ENCODE data around the gene CTCF.
A peak's percentile ranks its signal among the peaks of the same experiment; 100 is the strongest.

Gene CTCF

DNA sequence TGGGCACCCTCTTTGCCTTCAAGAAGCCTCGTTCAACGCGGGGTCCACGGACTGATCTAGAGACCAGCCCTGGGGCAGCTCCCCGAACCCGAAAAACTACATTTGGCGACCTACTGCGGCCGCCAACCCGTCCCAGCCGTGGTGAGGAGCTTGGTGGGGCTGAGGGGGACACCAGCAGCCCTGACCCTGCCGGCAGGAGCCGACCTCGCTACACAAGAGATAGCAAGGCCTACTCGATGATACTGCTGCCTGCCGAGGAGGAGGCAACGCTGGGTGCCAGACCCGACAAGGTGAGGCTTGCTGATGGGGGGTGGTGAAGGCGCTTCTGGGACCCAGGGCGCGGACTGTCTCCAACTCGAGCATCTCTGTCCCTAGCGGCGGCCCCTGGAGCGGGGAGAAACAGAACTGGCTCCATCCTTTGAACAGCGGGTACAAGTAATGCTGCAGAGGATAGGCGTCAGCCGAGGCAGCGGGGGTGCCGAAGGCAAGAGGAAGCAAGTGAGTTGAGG lies 92.1 kb downstream of the CTCF start:
- Histone ChIP-seq H3K27me3 (ENCODE audit: control insufficient read depth, insufficient read depth, low read length) (peaks cover 32% of the 10 kb centered on the region), H3K9ac (ENCODE audit: low read length) (no peak overlapping the region), H3K27ac (ENCODE audit: low read depth, low read length) (no peak overlapping the region), H3K9me3 (ENCODE audit: control insufficient read depth, insufficient read depth, low read depth, low read length) (no peaks in the 10 kb centered on the region), H3K36me3 (ENCODE audit: control insufficient read depth, insufficient read depth, low read length) (peaks cover 33% of the 10 kb centered on the region), H3K4me3 (ENCODE audit: low read depth, low read length) (no peak overlapping the region), H3K4me1 (ENCODE audit: control insufficient read depth, insufficient read depth, low read length) (peaks cover 4% of the 10 kb centered on the region; the same call in 1 of the 2 replicates)

DNA sequence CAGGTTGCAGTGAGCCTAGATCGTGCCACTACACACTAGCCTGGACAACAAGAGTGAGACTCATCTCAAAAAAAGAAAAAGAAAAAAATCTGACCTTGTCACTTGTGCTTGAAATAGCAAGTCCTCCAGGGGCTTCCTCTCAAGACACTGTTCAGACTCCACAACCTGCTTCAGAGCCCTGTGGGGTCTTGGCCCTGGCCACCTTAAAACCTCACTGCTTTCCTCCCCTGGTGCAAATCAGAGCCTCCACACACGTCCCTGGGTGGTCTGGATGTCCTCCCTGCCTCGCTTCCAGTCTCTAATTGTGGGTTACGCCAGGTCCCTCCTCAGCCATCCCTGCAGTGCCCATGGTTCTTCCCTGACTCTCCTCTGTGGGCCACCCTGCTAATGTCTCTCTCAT lies 93.0 kb downstream of the CTCF start:
- H3K27me3 ChIP-seq (ENCODE audit: control insufficient read depth, insufficient read depth, low read length) = peaks cover 29% of the 10 kb centered on the region

DNA sequence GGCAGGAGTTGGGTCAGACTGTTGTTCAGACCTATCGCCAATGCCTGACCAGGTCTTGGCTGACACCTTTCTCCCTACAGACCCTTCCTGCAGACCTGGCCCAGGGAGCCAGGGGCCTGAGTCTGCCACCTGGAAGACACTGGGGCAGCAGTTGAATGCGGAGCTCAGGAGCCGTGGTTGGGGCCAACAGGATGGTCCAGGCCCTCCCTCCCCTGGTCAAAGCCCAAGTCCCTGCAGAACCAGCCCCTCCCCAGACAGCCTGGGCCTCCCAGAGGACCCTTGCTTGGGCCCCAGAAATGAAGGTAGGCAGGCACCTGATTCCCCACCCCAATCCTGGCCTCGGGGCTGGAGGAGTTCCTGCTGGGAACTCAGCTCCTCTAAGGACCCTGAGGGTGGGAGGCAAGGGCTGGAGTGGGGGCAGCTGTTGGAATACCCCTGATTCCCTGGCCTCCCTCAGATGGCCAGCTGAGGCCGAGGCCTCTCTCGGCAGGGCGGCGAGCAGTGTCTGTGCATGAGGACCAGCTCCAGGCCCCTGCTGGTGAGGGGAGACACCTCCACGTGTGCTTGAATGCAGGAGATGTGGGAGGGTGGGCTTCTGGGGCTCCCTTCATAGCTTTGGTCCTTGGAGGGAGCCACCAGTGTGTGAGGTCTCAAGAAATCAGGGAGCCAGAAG lies 94.2 kb downstream of the CTCF start:
- Histone ChIP-seq H3K4me1 (ENCODE audit: control insufficient read depth, insufficient read depth, low read length) (0 out of 2 replicates have a peak, but pooled peaks cover 5% of the 10 kb centered on the region), H3K27ac (ENCODE audit: low read depth, low read length) (no peak overlapping the region), H3K9ac (ENCODE audit: low read length) (no peak overlapping the region)

More for the DNA sequence above, 93.0 kb downstream of the CTCF start:
- no peak overlapping the region for H3K27ac ChIP-seq (ENCODE audit: low read depth, low read length)
- H3K9me3 ChIP-seq (ENCODE audit: control insufficient read depth, insufficient read depth, low read depth, low read length) = no peaks in the 10 kb centered on the region
- H3K4me3 ChIP-seq (ENCODE audit: low read depth, low read length) = no peak overlapping the region
- H3K4me1 ChIP-seq (ENCODE audit: control insufficient read depth, insufficient read depth, low read length) = 0 out of 2 replicates have a peak, but pooled peaks cover 4% of the 10 kb centered on the region
- H3K36me3 ChIP-seq (ENCODE audit: control insufficient read depth, insufficient read depth, low read length) = peaks cover 33% of the 10 kb centered on the region
- no peak overlapping the region for H3K9ac ChIP-seq (ENCODE audit: low read length)

DNA sequence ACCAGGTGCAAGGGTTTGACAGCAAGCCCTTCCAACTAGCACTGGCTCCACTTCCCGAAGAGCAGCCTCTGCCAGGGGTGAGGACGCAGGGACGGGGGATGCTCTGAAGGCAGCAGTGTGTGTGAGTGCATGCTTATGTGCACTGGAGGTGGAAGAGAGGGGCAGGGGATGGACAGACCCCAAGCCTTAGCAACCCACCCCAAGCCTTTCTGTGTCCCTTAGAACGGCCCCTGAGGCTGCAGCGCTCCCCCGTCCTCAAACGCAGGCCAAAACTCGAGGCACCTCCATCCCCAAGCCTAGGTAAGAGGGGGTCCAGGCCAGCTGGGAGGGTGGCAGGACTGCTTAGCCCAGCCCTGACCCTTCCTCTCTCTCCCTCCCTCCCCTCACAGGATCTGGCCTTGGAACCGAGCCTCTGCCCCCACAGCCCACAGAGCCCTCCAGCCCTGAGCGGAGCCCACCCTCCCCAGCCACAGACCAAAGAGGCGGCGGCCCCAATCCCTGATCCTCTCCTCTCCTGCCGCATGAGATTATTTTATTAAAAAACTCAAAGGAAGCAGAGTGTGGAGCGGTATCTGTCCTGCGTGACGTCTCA lies 94.8 kb downstream of the CTCF start:
- Histone ChIP-seq H3K4me1 (ENCODE audit: control insufficient read depth, insufficient read depth, low read length) (0 out of 2 replicates have a peak, but pooled peaks cover 9% of the 10 kb centered on the region), H3K36me3 (ENCODE audit: control insufficient read depth, insufficient read depth, low read length) (peaks cover 28% of the 10 kb centered on the region), H3K27me3 (ENCODE audit: control insufficient read depth, insufficient read depth, low read length) (peaks cover 25% of the 10 kb centered on the region), H3K4me3 (ENCODE audit: low read depth, low read length) (no peak overlapping the region), H3K9ac (ENCODE audit: low read length) (no peak overlapping the region), H3K9me3 (ENCODE audit: control insufficient read depth, insufficient read depth, low read depth, low read length) (no peaks in the 10 kb centered on the region), H3K27ac (ENCODE audit: low read depth, low read length) (no peak overlapping the region)

More for the DNA sequence above, 94.2 kb downstream of the CTCF start:
- Histone ChIP-seq H3K4me3 (ENCODE audit: low read depth, low read length) (no peak overlapping the region), H3K9me3 (ENCODE audit: control insufficient read depth, insufficient read depth, low read depth, low read length) (no peaks in the 10 kb centered on the region), H3K27me3 (ENCODE audit: control insufficient read depth, insufficient read depth, low read length) (peaks cover 23% of the 10 kb centered on the region), H3K36me3 (ENCODE audit: control insufficient read depth, insufficient read depth, low read length) (peaks cover 32% of the 10 kb centered on the region)

DNA sequence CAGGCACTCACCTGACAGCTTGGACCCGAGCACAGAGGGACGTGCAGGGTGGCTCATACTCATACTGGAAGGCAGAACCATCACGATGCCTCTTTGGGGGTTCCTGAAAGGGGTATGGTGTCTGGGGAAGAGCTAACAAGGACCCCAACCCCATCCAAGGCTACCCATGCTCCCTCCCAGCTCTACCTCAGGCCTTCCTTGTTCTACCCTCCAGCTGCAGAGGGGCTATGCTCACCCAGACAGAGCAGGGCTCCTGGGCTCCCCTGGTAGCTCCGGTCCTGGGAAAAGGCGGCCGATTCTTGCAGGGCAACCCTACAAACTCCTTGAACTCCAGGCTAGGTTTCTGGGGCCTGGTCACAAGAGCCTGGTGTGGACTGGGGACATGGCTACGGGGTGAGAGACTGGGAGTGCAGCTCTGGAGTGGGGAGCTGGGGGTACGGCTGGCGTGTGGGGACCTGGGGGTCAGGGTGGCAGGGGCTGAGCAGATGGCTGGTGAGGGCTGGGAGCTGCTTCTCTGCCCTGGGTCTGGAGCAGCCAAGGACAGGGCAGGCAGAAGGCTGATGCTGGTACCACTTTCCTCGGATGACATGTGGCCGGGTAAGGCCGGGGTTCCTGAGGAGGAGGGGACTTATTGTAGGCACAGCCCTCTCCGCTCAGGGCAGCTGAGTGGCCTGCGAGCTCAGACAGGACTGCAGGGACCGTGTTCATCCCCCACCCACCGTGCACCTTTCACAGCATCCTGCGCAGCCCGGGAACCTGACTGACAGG lies 95.6 kb downstream of the CTCF start:
- Histone ChIP-seq H3K27me3 (ENCODE audit: control insufficient read depth, insufficient read depth, low read length) (peaks cover 30% of the 10 kb centered on the region), H3K4me1 (ENCODE audit: control insufficient read depth, insufficient read depth, low read length) (0 out of 2 replicates have a peak, but pooled peaks cover 9% of the 10 kb centered on the region), H3K4me3 (ENCODE audit: low read depth, low read length) (no peak overlapping the region), H3K9me3 (ENCODE audit: control insufficient read depth, insufficient read depth, low read depth, low read length) (no peaks in the 10 kb centered on the region), H3K9ac (ENCODE audit: low read length) (no peak overlapping the region), H3K36me3 (ENCODE audit: control insufficient read depth, insufficient read depth, low read length) (peaks cover 28% of the 10 kb centered on the region), H3K27ac (ENCODE audit: low read depth, low read length) (no peak overlapping the region)

DNA sequence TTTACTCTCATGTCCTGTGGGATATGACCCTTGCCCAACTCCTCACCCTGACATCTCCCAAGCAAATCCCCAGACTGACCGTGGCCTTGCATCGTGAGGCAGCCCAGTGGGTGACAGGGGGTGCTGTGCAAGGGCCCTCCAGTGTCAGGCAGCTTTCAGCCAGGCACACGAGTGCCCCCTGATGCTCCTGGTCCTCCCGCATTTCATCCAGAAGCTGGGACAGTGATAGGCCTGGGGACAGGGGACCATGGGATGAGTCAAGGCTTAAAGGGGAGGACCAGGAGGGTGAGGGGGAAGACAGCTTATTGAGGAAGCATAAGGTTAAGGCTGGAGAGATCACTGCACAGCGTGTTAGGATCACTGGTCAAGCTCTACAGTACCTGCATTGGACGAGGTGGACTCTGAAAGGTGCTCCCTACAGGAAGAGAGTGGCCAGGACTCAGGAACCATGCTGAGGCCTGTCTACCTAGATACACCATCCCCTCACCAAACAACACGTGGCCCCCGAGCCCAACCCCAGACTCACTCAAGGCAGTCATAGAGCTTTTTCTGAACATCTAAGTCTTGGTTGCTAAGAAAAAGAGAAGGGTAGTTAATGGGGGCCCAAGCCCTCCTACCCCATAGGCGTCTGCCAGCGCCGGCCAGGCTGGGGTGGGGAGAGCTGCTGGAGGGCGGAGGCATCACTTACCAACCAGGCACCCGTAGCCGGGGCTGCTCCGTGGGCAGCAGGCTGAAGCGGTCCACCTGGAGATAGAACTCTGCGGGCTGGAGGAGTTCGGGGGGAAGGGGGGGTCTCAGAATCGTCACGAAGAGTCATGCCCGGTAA lies 96.7 kb downstream of the CTCF start:
- H3K27me3 ChIP-seq (ENCODE audit: control insufficient read depth, insufficient read depth, low read length) = peaks cover 19% of the 10 kb centered on the region; the same call in 1 of the 2 replicates

DNA sequence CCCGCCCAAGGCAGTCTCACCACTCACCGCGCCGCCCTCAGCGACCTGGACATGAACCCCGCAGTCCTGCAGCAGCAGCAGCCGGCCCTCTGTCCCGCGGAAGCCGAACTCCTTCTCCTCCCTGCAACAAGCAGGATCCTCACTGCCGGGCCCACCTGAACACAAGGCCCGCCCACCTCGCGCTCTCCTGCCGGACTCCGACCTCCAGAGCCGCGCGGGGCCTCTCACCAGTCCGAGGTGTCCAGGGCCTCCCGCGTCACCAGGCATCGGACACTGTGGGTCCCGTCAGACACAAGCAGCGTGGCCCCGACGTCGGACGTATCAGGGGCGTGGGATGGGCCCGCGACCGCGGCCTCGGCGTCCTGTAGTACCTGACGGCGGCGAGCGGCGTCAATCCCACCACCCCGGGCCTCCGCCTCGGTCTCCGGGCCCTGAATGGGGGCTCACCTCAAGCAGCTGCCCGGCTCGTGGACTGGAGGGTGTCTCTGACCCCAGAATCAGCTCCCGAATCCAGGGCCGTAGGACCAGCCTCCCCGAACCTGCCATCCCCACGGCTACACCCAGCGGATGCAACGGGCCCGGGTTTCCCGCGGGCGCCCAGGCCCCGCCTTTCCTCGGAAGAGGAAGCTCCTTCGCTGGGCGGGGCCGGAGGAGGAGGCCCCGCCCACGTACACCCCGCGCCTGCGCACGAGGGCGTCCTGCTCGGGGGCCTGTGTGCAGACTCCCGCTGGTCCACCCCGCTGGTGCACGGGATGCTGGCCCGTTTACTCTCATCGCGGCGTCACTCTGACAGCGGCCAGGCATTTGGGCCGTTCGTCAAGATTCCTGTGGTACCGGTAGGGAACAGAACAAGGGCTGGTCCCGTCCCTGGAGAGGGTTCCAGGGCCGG lies 97.6 kb downstream of the CTCF start, which contains the start of gene ACD:
Gene ACD, minus strand, starts transcription at position 586 of the 889 bp plus-strand sequence. Its CDS starts 40 bp downstream, at position 546.
- peak within 1 kb of the TSS; percentile 72 for H3K9ac ChIP-seq (ENCODE audit: low read length)
- peak within 1 kb of the TSS; percentile 99 for H3K4me3 ChIP-seq (ENCODE audit: low read depth, low read length)
- peak within 1 kb of the TSS; percentile 30 for H3K27ac ChIP-seq (ENCODE audit: low read depth, low read length)
- peaks cover 14% of the 10 kb centered on the region; the same call in 1 of the 2 replicates for H3K27me3 ChIP-seq (ENCODE audit: control insufficient read depth, insufficient read depth, low read length)
- H3K36me3 ChIP-seq (ENCODE audit: control insufficient read depth, insufficient read depth, low read length) = peaks cover 28% of the 10 kb centered on the region
- 0 out of 2 replicates have a peak, but pooled peaks cover 9% of the 10 kb centered on the region for H3K4me1 ChIP-seq (ENCODE audit: control insufficient read depth, insufficient read depth, low read length)
- H3K9me3 ChIP-seq (ENCODE audit: control insufficient read depth, insufficient read depth, low read depth, low read length) = no peaks in the 10 kb centered on the region

More for the DNA sequence above, 96.7 kb downstream of the CTCF start:
- Histone ChIP-seq H3K9me3 (ENCODE audit: control insufficient read depth, insufficient read depth, low read depth, low read length) (no peaks in the 10 kb centered on the region), H3K4me1 (ENCODE audit: control insufficient read depth, insufficient read depth, low read length) (0 out of 2 replicates have a peak, but pooled peaks cover 9% of the 10 kb centered on the region), H3K36me3 (ENCODE audit: control insufficient read depth, insufficient read depth, low read length) (peaks cover 28% of the 10 kb centered on the region), H3K27ac (ENCODE audit: low read depth, low read length) (no peak overlapping the region), H3K4me3 (ENCODE audit: low read depth, low read length) (peak overlapping the region; percentile 99), H3K9ac (ENCODE audit: low read length) (peak overlapping the region; percentile 70)

DNA sequence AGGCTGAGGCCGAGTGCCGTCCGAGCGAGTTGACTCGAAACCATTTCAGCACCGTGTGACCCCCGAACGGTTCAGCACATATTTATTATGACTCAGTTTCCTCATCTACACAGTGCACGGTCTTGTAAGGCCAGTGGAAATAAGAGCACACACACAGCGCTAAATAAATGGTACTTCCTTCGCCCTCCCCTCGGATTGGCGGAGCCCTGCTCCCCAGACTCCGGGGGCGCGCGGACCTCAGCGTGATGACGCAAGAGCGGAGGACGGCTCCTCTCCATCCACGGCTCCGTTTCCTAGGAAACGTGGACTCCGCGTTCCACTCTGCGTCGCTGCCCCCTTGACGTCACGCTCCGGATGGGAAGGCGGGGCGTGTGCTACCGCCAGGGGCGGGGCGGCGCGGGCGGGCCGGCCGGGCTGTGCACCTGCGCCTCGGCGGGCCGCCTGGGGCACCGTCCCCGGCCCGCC lies 98.3 kb downstream of the CTCF start, which contains the start of gene PARD6A:
Gene PARD6A, plus strand, starts transcription at position 397 of the 465 bp plus-strand sequence. CDS start 79 bp downstream, outside the sequence.
- Histone ChIP-seq H3K36me3 (ENCODE audit: control insufficient read depth, insufficient read depth, low read length) (peaks cover 28% of the 10 kb centered on the region), H3K9me3 (ENCODE audit: control insufficient read depth, insufficient read depth, low read depth, low read length) (no peaks in the 10 kb centered on the region), H3K27ac (ENCODE audit: low read depth, low read length) (peak within 1 kb of the TSS; percentile 30), H3K27me3 (ENCODE audit: control insufficient read depth, insufficient read depth, low read length) (peaks cover 16% of the 10 kb centered on the region), H3K4me3 (ENCODE audit: low read depth, low read length) (peak within 1 kb of the TSS; percentile 99), H3K4me1 (ENCODE audit: control insufficient read depth, insufficient read depth, low read length) (0 out of 2 replicates have a peak, but pooled peaks cover 9% of the 10 kb centered on the region), H3K9ac (ENCODE audit: low read length) (peak within 1 kb of the TSS; percentile 72)

DNA sequence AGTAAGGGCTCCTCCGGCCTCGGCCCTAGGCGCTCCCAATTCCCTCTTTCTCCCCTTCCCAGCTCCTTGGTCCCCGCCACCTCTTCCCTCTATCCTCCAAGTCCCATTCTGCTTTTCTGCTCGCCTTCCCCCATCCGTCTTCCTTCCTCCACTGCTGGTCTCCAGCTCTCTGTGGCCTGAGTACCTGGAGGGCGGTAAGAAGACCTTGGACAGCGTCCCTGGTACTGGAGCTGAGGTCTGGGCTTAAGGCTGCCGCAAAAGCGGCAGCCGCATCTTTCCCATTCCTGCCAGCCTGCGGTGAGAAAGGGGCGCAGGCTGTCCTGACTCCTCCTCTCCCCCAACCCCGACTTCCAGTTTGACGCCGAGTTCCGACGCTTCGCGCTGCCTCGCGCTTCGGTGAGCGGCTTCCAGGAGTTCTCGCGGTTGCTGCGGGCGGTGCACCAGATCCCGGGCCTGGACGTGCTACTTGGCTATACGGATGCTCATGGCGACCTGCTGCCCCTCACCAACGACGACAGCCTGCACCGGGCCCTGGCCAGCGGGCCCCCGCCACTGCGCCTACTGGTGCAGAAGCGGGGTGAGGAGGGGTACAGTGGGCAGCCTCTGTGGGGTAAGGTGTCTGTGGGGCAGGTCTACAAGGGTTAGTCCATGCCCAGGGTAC lies 98.9 kb downstream of the CTCF start:
- Histone ChIP-seq H3K9me3 (ENCODE audit: control insufficient read depth, insufficient read depth, low read depth, low read length) (no peaks in the 10 kb centered on the region), H3K27me3 (ENCODE audit: control insufficient read depth, insufficient read depth, low read length) (peaks cover 20% of the 10 kb centered on the region), H3K4me1 (ENCODE audit: control insufficient read depth, insufficient read depth, low read length) (0 out of 2 replicates have a peak, but pooled peaks cover 13% of the 10 kb centered on the region), H3K27ac (ENCODE audit: low read depth, low read length) (no peak overlapping the region), H3K9ac (ENCODE audit: low read length) (no peak overlapping the region), H3K4me3 (ENCODE audit: low read depth, low read length) (peak overlapping the region; percentile 99), H3K36me3 (ENCODE audit: control insufficient read depth, insufficient read depth, low read length) (peaks cover 25% of the 10 kb centered on the region)
